ENCODE data around the gene CYLD. TPM values are rescaled to one million over a fixed set of nuclear protein-coding genes. Genes with fewer than 3 reads are reported as not detected.

The CYLD gene
- total RNA-seq, 4 donors from 2014 or later = 17.6 to 65.8 (median 45.1) TPM

DNA sequence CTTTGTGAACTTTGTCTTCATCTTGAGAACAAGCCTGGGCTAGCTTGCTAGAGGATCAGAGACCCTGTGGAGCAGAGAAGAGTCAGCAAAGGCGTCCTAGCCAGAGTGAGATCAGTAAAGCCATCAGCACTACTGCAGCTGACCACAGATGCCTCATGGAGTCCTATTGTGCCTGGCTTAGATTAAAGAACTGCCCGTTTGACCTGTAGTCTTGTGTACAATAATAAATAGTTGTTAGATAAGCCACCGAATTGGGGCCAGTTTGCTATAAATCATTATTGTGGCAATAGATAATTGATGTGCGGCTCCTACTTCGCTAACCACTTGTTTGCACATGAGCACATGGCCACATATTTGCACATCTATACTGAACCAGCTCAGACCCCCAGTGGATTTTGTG, 103.0 kb downstream of the CYLD start:
- intact Hi-C loops (cut with DNase I; ENCODE audit: low total_unique reads) = no loop called here
- H3K9me3 ChIP-seq = no peaks in the 10 kb centered on the region
- H3K4me1 ChIP-seq = no peaks in the 10 kb centered on the region
- H3K27ac ChIP-seq = no peak overlapping the region
- H3K36me3 ChIP-seq = no peaks in the 10 kb centered on the region
- no peak for DNase-seq
- H3K4me3 ChIP-seq = no peak overlapping the region
- TF ChIP-seq, protein P1, sequence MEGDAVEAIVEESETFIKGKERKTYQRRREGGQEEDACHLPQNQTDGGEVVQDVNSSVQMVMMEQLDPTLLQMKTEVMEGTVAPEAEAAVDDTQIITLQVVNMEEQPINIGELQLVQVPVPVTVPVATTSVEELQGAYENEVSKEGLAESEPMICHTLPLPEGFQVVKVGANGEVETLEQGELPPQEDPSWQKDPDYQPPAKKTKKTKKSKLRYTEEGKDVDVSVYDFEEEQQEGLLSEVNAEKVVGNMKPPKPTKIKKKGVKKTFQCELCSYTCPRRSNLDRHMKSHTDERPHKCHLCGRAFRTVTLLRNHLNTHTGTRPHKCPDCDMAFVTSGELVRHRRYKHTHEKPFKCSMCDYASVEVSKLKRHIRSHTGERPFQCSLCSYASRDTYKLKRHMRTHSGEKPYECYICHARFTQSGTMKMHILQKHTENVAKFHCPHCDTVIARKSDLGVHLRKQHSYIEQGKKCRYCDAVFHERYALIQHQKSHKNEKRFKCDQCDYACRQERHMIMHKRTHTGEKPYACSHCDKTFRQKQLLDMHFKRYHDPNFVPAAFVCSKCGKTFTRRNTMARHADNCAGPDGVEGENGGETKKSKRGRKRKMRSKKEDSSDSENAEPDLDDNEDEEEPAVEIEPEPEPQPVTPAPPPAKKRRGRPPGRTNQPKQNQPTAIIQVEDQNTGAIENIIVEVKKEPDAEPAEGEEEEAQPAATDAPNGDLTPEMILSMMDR (IDR thresholded peaks at IDR 0.05) = no peak
- TF ChIP-seq POLR2A (IDR thresholded peaks at IDR 0.05) = no peak
- H3K27me3 ChIP-seq = no peaks in the 10 kb centered on the region

DNA sequence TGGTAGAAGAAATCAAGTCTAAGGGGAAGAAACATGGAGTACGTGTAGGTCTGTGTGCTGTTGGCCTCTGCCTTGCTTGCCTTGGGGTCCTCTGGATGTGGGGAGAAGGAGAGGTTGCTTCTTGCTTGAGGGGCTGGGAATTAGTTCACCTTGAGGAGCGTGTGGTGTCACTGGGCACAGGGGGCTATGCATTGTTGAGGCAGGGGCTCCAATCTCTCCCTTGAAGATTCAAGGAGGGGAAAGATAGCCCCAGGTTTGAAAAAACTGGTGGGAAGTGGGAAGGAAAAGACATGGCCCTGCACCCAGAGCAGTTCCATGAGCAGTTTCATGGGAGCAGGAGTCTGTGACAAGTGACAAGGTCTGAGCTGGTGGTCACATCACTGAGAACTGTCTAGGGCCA, 103.4 kb downstream of the CYLD start:
- TF ChIP-seq, protein P1 (IDR thresholded peaks at IDR 0.05) = no peak
- TF ChIP-seq POLR2A (IDR thresholded peaks at IDR 0.05) = no peak
- Histone ChIP-seq H3K9me3 (no peaks in the 10 kb centered on the region), H3K4me3 (no peak overlapping the region), H3K27ac (no peak overlapping the region), H3K4me1 (no peaks in the 10 kb centered on the region), H3K36me3 (no peaks in the 10 kb centered on the region), H3K27me3 (no peaks in the 10 kb centered on the region)
- no peak for DNase-seq
- intact Hi-C loops (cut with DNase I; ENCODE audit: low total_unique reads) = no loop called here

DNA sequence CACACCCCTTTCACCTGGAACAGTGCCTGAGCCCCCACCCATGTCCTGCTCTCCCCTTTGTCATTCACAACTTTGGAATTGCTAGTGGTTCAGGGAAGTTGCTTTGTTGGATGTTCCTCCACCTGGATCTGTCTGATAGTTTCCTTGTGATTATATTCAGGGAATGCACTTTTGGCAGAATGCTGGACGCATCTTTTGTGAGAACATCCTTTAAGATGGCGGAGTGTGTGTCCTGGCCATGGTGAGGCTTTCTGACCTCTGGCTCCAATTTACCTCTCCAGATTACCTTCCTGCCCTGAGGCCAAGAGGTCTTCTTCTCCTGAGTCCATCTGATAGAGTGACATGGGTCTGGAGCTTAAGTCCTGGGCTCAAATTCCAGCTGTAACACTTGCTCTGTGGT, 104.6 kb downstream of the CYLD start:
- H3K27me3 ChIP-seq = no peaks in the 10 kb centered on the region
- no peaks in the 10 kb centered on the region for H3K4me1 ChIP-seq
- H3K9me3 ChIP-seq = no peaks in the 10 kb centered on the region
- DNase-seq = no peak
- H3K27ac ChIP-seq = no peak overlapping the region
- no peak overlapping the region for H3K4me3 ChIP-seq
- intact Hi-C loops (cut with DNase I; ENCODE audit: low total_unique reads) = no loop called here
- H3K36me3 ChIP-seq = no peaks in the 10 kb centered on the region
- TF ChIP-seq, protein P1 (IDR thresholded peaks at IDR 0.05) = no peak
- no peak for TF ChIP-seq POLR2A (IDR thresholded peaks at IDR 0.05)

DNA sequence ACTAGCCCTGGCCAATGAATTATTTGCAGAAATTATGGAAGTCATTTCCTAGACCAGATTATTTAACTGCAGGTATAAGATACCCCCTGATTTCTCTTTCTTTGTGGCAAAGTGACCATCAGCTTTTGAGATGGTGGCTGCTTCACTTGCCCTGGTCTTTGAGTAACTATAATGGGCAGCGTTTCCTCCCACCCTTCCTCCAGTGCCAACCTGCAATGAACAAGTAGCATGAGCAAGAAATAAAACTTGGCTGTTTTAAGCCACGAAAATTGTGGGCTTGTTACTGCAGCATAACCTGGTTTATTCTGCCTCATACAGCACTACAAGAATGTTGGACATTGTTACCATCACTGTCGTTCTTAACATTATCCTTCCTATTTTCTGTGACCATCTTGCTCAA, 105.3 kb downstream of the CYLD start:
- H3K36me3 ChIP-seq = no peaks in the 10 kb centered on the region
- H3K27me3 ChIP-seq = peaks cover 0 to 2% of the 10 kb centered on the region in 2 donors
- H3K4me1 ChIP-seq = no peaks in the 10 kb centered on the region
- H3K27ac ChIP-seq = no peak overlapping the region
- H3K9me3 ChIP-seq = no peaks in the 10 kb centered on the region
- intact Hi-C loops (cut with DNase I; ENCODE audit: low total_unique reads) = no loop called here
- H3K4me3 ChIP-seq = no peak overlapping the region
- TF ChIP-seq, protein P1 (IDR thresholded peaks at IDR 0.05) = no peak
- TF ChIP-seq POLR2A (IDR thresholded peaks at IDR 0.05) = no peak
- no peak for DNase-seq

DNA sequence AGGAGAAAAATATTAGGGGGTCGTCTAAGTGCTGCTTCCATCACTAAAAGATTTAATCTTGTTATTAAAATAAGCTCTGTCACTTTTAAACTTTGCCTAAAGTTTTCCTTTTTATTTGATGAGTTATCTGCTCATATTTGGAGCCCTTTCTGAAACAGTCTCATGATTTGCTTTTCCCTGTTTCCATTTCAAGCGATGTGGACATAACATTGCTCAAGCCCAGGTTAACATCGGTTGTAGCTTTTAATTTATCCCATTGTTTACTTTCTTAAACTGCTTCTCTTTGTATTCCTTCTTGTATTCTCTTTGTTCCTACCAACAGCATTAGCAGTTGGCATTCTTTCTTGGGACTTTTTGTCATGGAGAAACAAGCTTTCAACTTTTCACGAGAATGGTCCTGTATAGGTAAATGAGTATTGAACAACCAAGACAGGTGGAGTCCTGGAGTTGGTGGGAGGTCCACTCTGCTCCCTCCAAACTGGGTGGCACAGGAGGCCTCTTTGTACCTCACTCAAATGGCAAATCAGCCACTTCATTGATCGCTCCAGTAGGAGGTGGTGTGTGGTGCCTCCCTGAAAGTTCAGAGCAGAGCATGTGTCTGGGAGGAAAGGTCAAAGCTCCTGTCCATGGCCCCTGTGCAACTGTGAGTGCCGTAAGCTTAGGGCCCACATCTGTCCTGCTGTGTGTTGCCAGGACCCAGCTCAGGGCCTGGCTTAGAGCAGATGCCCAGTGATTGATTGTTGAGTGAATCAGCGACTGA, 107.0 kb downstream of the CYLD start:
- Histone ChIP-seq H3K9me3 (no peaks in the 10 kb centered on the region), H3K4me1 (no peaks in the 10 kb centered on the region), H3K36me3 (no peaks in the 10 kb centered on the region), H3K27me3 (peaks cover 0 to 4% of the 10 kb centered on the region in 2 donors), H3K4me3 (no peak overlapping the region), H3K27ac (no peak overlapping the region)
- no peak for DNase-seq
- TF ChIP-seq POLR2A (IDR thresholded peaks at IDR 0.05) = no peak
- TF ChIP-seq, protein P1 (IDR thresholded peaks at IDR 0.05) = no peak
- intact Hi-C loops (cut with DNase I; ENCODE audit: low total_unique reads) = no loop called here

Small RNA genes within 50 kb of the gene (microRNA-seq; reads per million reads assigned to microRNA genes)
- gene MIR3181 (ENCODE audit: borderline microRNAs expressed, borderline replicate concordance) = not detected

Small RNA genes within 50 kb of the gene (small RNA-seq; reads per million reads assigned to genes)
- gene MIR3181 = not detected

Other genes starting within 250 kb of the CYLD start
- 10 to 100 TPM in 2 of 4 donors, 1 to 10 TPM in 2; 3.5 to 48.1 (median 8.9) TPM for gene NKD1, start 193.7 kb upstream of the CYLD start, total RNA-seq
- 1 to 10 TPM in 3 of 4 donors, under 1 TPM in 1; 0.76 to 7.7 (median 4.4) TPM for gene SNX20, start 60.8 kb upstream of the CYLD start, total RNA-seq
- gene NOD2, start 48.5 kb upstream of the CYLD start, total RNA-seq = 1 to 10 TPM in 3 of 4 donors, not detected in 1; 1.5 to 5.6 (median 1.9) TPM